GM18511 (cell line): ENCODE data around the gene MRPL52.
"Not testable (repeated sequence)": the region's sequence is repeated elsewhere in the genome, so short reads cannot be mapped to it uniquely, and the experiment has no call there.

Experiments
- ATAC-seq: cut with Tn5 transposase; IDR thresholded peaks from one replicate; pipeline ENCODE4 v1.9.1; 2021; ENCODE audit warnings: mild to moderate bottlenecking, moderate library complexity; ENCODE audit not compliant: unreplicated experiment

MRPL52 gene

GRCh38 chr14:22829661-22830442, at the start of gene MRPL52:
MRPL52 (plus strand) TSS chr14:22829887; CDS start chr14:22829913, 26 bp downstream.
- peak; percentile 88 for ATAC-seq

- ATAC-seq, result no peak
Observed at GRCh38 chr14:22780105-22780679, 49.5 kb upstream of the MRPL52 start.

- ATAC-seq, result no peak
Observed at GRCh38 chr14:22780941-22781300, 48.8 kb upstream of the MRPL52 start.

- no peak for ATAC-seq
Observed at GRCh38 chr14:22781301-22781991, 48.2 kb upstream of the MRPL52 start.

- no peak for ATAC-seq
Observed at GRCh38 chr14:22786685-22787084, 43.0 kb upstream of the MRPL52 start.

GRCh38 chr14:22791301-22791700, 38.4 kb upstream of the MRPL52 start:
- ATAC-seq, result no peak

- ATAC-seq, result no peak
Observed at GRCh38 chr14:22792158-22792557, 37.5 kb upstream of the MRPL52 start.

- ATAC-seq, result not testable (repeated sequence)
Observed at GRCh38 chr14:22793550-22793949, 36.1 kb upstream of the MRPL52 start.

- no peak for ATAC-seq
Observed at GRCh38 chr14:22793976-22794375, 35.7 kb upstream of the MRPL52 start.

- peak; percentile 61 for ATAC-seq
Observed at GRCh38 chr14:22794551-22794951, 35.1 kb upstream of the MRPL52 start.

GRCh38 chr14:22796087-22796707, 33.5 kb upstream of the MRPL52 start:
- peak; percentile 62 for ATAC-seq

GRCh38 chr14:22797017-22797917, 32.4 kb upstream of the MRPL52 start:
- ATAC-seq, result no peak

GRCh38 chr14:22798528-22798927, 31.2 kb upstream of the MRPL52 start:
- ATAC-seq, result no peak

GRCh38 chr14:22800346-22800745, 29.3 kb upstream of the MRPL52 start:
- no peak for ATAC-seq

GRCh38 chr14:22801716-22802115, 28.0 kb upstream of the MRPL52 start:
- no peak for ATAC-seq

- ATAC-seq, result peak; percentile 62
Observed at GRCh38 chr14:22802860-22803686, 26.6 kb upstream of the MRPL52 start.

GRCh38 chr14:22803687-22803974, 26.1 kb upstream of the MRPL52 start:
- peak; percentile 49 for ATAC-seq

GRCh38 chr14:22805235-22805634, 24.5 kb upstream of the MRPL52 start:
- not testable (repeated sequence) for ATAC-seq

- no peak for ATAC-seq
Observed at GRCh38 chr14:22807432-22808087, 22.1 kb upstream of the MRPL52 start.
